ENCODE measurements around the gene CLDN20. TPM values are rescaled to one million over a fixed set of nuclear protein-coding genes. Genes with fewer than 3 reads are reported as not detected.

Gene CLDN20
- total and polyA plus RNA-seq, 2 donors (not counting 3 experiments of a cell fraction or from before 2014, with no cell fraction given): not detected

DNA sequence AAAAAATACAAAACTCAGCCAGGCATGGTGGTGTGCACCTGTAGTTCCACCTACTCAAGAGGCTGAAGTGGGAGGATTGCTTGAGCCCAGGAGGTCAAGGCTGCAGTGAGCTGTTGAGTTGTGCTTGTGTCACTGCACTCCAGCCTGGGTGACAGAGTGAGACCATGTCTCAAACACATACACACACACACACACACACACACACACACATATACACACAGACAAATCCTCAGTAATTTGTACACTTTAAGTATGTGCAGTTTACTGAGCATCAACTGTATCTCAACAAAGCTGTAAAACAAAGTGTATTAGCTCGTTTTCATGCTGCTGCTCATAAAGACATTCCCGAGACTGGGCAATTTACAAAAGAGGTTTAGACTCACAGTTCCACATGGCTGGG is 43.1 kb downstream of the CLDN20 start:
- TF ChIP-seq POLR2A (IDR thresholded peaks at IDR 0.05; ENCODE audit: low read depth, low read length) (no peak), MYC (IDR thresholded peaks at IDR 0.05; ENCODE audit: low read depth, low read length) (no peak), GATA2 (IDR thresholded peaks at IDR 0.05; ENCODE audit: insufficient read depth, insufficient read length, low read depth, low read length) (no peak), JUN (IDR thresholded peaks at IDR 0.05; ENCODE audit: borderline replicate concordance, insufficient read depth, insufficient read length, low read depth) (no peak), EZH2 (IDR thresholded peaks at IDR 0.05; ENCODE audit: borderline replicate concordance, low read depth, low read length, severe bottlenecking) (no peak), FOS (IDR thresholded peaks at IDR 0.05; ENCODE audit: borderline replicate concordance, insufficient read depth, low read length) (no peak), POLR2AphosphoS5 (IDR thresholded peaks at IDR 0.05; ENCODE audit: insufficient read depth, low read depth, low read length) (no peak)
- TF ChIP-seq, protein P1, sequence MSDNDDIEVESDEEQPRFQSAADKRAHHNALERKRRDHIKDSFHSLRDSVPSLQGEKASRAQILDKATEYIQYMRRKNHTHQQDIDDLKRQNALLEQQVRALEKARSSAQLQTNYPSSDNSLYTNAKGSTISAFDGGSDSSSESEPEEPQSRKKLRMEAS (IDR thresholded peaks at IDR 0.05; ENCODE audit: insufficient read depth, insufficient read length): no peak
- TF ChIP-seq, protein P2, sequence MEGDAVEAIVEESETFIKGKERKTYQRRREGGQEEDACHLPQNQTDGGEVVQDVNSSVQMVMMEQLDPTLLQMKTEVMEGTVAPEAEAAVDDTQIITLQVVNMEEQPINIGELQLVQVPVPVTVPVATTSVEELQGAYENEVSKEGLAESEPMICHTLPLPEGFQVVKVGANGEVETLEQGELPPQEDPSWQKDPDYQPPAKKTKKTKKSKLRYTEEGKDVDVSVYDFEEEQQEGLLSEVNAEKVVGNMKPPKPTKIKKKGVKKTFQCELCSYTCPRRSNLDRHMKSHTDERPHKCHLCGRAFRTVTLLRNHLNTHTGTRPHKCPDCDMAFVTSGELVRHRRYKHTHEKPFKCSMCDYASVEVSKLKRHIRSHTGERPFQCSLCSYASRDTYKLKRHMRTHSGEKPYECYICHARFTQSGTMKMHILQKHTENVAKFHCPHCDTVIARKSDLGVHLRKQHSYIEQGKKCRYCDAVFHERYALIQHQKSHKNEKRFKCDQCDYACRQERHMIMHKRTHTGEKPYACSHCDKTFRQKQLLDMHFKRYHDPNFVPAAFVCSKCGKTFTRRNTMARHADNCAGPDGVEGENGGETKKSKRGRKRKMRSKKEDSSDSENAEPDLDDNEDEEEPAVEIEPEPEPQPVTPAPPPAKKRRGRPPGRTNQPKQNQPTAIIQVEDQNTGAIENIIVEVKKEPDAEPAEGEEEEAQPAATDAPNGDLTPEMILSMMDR (IDR thresholded peaks at IDR 0.05; ENCODE audit: extremely low read depth in 1 of 2, insufficient read depth in 1 of 2, low read depth in 1 of 2, low read length in 2 of 2): no peak
- Histone ChIP-seq H3K4me2 (ENCODE audit: insufficient read depth, low read length) (no peak overlapping the region), H3K79me2 (ENCODE audit: control insufficient read depth, insufficient read depth, low read length) (peaks cover 35% of the 10 kb centered on the region), H3K27me3 (ENCODE audit: control insufficient read depth in 2 of 2, insufficient read depth in 2 of 2, low read length in 2 of 2) (no peaks in the 10 kb centered on the region), H3K4me1 (ENCODE audit: control insufficient read depth, extremely low read depth, insufficient read depth, low read length) (peaks cover 30% of the 10 kb centered on the region), H3K9me1 (replicated peaks; ENCODE audit: control insufficient read depth, extremely low read depth, insufficient read depth, low read length) (no peaks in the 10 kb centered on the region), H3K9ac (replicated peaks; ENCODE audit: extremely low read depth, insufficient read depth, low read length) (no peak overlapping the region), H3K36me3 (ENCODE audit: control insufficient read depth in 2 of 2, extremely low read depth in 1 of 2, insufficient read depth in 2 of 2, low read length in 2 of 2) (peaks cover 4 to 12% of the 10 kb centered on the region in 2 experiments), H2AFZ (ENCODE audit: low read depth, low read length) (no peak overlapping the region), H3K4me3 (replicated peaks in 1 of 3; ENCODE audit: insufficient read depth in 1 of 3, low read depth in 1 of 3, low read length in 3 of 3) (no peak overlapping the region), H4K20me1 (replicated peaks; ENCODE audit: control insufficient read depth, extremely low read depth, insufficient read depth, low read length) (no peaks in the 10 kb centered on the region), H3K27ac (ENCODE audit: insufficient read depth, low read depth, low read length) (no peak overlapping the region), H3K9me3 (replicated peaks; ENCODE audit: control insufficient read depth, insufficient read depth, low read length) (no peaks in the 10 kb centered on the region)
- no TSS peak for BruUV-seq (replicated peaks)
- ChIA-PET CTCF (no interaction called here), POLR2A (no interaction called here)
- intact Hi-C loops (cut with micrococcal nuclease) (no loop called here), dilution Hi-C loops (cut with MboI; ENCODE audit: extremely low pct_ligation_motif_present, low sequenced_read_pairs) (no loop called here)
- DNase-seq (ENCODE audit: low read depth, low spot score) (no peak), FAIRE-seq (no peak)

All from endothelial cell of umbilical vein (primary cell).